HuH-7.5 (cell line): ENCODE results near the gene WSCD1.

ENCODE experiments used
- DNase-seq: peaks from one replicate; pipeline ENCODE4 v3.0.0; 2011; ENCODE audit warnings: low spot score

Gene WSCD1

DNA sequence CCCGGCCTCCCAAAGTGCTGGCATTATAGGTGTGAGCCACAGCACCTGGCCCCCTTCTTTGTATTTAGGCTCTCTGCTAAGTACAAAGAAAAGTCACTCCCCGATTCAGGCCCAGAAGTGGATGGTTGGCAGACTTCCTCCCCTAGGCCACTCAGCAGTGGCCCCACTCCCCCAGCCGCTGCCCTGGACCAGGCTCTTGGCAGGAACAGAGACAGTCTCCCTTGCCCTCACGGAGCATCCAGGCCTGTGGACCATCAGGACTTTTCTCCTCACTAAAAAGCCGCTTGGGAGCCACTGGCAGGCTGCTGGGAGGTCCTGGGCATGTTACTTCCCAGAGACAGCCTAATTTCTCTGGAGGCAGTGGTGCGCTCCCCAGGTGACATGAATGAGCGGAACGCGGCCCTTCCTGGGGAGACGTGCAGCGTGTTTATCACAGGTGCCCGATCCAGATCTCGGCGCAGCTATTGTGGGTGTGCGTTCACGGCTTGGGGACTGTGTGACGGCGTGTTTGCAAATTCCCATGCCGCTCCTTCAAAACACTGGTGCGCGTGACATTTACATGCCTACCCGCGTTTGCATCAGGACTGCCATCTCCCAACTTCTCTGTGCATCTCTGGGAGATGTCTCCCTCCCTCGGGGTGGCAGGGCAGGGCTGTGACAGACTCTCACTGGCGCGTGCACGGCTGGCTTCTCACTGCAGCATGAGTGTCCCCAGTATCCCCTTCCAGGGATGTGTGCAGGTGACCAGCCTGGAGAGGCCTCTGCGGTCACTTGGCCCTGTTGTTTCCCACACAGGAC lies 16.6 kb downstream of the WSCD1 start:
- DNase-seq: no peak

DNA sequence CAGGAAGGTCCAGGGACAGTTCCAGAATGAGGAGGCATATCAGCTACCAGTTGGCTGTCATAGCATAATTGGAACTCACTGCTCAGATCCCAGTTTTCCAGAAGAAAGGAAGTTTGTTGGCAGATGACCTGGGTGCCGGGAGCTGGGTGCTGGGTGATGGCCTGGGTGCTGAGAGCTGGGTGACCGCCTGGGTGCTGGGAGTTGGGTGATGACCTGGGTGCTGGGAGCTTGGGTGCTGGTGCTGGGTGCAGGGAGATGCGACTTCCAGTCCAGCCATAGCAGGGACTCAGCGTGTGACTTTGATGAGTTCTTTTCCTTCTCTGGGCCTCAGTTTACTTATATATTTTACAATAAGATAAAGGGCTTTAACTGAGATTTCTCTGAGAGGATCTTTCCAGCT lies 18.0 kb downstream of the WSCD1 start:
- DNase-seq: no peak

DNA sequence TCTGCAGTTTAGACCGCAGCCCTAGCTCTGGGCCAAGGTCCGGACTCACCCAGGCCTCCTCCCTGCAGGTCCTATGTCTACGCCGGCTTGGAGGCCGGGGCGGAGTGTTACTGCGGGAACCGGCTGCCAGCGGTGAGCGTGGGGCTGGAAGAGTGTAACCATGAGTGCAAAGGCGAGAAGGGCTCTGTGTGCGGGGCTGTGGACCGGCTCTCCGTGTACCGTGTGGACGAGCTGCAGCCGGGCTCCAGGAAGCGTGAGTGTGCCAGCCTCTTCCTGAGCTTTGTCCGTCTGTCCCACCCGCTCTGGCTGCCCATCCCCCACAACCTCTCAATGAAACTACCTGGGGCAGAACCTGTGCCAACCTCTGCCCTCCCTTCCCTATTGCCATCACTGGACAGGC lies 20.1 kb downstream of the WSCD1 start:
- no peak for DNase-seq

DNA sequence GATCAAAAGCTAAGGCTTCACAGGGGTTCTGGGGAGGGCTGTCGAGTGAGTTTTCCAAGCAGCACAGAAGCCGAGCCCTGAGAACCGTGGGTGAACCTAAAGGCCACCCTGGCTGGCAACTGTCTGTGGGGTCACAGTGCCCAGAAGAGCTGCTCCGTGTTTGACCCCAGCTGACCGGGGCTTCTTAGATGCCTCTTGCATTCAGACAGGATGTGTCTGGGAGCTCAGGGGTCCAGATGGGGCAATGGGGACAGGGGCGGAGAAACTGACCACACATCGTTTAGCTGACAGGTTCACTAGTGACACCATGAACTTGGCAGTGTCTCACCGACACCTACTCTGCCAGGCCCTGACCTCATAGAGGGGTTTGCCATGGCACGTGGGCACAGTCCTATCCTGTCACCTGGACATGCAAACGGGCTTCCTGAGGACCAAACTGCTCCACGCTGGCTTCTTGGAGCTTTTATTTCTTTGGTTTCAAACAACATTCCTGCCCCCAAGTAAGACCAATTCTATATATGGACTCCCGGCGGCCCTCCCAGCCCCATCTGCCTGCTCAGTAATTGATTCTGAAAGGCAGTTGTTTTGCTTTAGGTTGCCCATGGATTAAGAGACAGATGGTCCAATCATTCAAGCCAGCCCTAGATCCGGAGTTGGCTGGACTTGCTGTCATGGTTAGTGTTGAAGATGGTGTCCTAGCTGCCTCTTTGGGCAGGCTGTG lies 22.2 kb downstream of the WSCD1 start:
- no peak for DNase-seq

DNA sequence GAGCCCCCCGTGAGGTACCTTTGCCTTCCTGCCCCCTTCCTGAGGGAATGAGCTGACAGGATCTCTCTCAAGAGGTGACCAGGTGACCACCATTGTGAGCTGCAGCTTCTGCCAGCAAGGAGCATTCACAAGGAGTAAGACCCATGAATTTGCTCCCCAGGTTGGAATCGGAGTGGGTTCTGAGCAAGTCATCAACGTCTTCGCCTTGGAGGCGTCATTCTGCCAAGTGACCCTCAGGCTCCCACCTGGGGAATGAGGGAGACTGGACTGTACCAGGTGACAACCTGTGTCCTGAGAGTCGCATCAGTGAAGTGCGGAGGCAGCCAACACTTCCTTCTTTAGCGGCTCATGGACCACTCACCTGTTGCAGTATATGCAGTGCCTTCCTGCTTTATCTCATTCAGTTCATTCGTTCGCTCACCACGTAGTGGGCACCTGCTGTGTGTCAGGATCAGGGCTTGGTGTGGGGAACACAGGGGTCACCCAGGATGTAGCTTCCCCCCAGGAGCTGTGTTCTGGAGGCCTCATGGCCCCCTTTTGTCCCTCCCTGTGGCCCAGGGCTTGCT lies 22.8 kb downstream of the WSCD1 start:
- no peak for DNase-seq

DNA sequence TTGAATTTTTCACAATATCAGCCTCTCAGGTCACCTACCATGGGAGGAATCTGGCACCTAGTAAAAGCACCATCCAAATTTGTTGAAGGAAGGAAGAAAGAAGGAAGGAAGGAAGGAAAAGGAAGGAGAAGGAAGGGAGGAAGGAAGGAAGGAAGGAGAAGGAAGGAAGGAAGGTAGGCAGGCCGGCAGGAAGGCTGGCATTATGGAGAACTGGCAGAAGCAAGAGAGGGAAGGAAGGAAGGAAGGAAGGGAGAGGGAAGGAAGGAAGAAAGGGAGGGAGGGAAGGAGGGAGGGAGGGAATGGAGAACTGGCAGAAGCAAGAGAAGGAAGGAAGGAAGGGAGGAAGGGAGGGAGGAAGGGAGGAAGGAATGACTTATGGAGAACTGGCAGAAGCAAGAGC lies 24.3 kb downstream of the WSCD1 start:
- DNase-seq: no peak

DNA sequence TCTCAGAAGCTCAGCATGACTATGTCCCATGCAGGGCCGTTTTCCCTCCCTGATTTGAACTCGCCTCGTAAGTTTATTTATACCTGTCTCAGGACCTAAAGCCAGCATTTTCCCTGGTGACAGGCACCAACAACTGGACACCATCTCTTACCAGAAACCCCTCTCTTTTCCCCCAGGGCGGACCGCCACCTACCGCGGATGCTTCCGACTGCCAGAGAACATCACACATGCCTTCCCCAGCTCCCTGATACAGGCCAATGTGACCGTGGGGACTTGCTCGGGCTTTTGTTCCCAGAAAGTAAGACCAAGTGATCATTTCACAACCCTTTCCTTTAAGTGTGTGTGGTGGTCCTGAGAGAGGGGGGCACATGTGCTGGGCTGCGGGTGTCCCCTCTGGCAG lies 24.7 kb downstream of the WSCD1 start:
- DNase-seq: no peak

- no peak for DNase-seq
Observed at GRCh38 chr17:6095501-6095900, 25.3 kb downstream of the WSCD1 start.

GRCh38 chr17:6096201-6097004 lies 26.2 kb downstream of the WSCD1 start:
- no peak for DNase-seq

GRCh38 chr17:6097005-6097279 lies 26.8 kb downstream of the WSCD1 start:
- DNase-seq: no peak

DNA sequence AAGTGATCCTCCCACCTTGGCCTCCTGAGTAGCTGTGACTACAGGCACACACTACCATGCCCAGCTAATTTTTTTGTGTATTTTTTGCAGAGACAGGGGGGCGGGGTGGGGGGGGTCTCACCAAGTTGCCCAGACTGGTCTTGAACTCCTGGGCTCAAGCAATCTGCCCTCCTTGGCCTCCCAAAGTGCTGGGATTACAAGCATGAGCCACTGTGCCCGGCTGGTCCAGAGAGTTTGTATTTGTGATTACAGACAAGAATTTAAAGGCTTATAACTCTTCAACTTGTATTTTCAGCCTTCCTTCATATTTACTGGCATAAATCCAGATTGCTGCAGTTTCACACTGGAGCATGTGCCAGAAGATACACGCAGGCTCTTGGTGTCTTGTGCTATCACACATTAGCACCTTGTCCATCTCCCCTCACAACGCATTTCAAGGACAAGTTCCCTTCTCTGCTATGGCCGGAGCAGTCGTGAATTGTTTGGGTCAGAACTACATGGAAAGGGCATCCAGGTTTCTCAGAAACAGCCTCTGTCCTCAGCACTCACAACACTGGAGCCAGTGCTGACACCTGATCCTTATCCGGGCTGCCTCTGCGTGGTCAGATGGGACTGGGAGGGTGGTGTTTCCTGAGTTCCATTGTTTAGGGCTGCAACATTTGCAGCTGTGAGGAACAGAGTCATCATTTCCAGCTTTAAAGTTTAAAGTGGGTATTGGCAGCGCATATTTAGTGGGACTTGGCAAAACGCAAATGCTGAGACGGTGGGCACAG lies 28.1 kb downstream of the WSCD1 start:
- no peak for DNase-seq

DNA sequence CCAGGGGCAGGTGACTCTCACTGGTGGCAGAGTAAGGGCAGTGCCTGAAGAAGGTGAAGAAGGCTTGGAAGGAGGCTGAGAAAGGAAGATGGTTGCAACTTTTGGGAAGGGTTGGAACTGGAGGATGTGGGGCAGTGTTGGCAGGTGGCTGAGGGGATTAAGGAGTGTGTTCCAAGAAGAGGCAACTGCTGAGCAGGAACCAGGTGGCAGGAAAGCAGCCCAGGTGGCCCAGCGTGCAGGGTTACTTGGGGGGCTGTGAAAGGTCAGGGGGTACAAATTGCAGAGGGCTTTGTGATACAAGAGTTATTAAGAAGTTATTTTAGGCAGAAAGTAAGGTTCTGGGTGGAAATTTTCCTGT lies 28.6 kb downstream of the WSCD1 start:
- no peak for DNase-seq

GRCh38 chr17:6099492-6099891 lies 29.3 kb downstream of the WSCD1 start:
- no peak for DNase-seq

DNA sequence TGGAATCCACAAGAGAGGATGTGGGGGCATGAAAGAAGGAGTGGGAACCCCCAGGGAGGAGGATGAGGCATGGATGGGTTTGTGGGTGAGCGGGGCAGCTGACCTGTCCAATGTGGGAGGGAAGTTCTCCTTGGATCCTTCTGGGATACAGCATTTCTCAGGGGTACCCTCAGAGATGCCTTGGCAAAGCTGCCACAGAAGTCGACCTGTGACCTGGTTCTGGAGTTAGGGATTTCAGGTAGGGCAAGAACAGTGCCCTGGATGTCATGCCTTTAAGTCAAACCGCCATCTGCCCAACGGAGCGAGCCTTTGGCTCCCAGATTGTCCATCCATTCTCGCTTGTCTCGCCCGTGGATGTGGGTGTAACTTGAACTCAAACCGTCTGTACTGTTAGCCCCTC lies 30.0 kb downstream of the WSCD1 start:
- no peak for DNase-seq

DNA sequence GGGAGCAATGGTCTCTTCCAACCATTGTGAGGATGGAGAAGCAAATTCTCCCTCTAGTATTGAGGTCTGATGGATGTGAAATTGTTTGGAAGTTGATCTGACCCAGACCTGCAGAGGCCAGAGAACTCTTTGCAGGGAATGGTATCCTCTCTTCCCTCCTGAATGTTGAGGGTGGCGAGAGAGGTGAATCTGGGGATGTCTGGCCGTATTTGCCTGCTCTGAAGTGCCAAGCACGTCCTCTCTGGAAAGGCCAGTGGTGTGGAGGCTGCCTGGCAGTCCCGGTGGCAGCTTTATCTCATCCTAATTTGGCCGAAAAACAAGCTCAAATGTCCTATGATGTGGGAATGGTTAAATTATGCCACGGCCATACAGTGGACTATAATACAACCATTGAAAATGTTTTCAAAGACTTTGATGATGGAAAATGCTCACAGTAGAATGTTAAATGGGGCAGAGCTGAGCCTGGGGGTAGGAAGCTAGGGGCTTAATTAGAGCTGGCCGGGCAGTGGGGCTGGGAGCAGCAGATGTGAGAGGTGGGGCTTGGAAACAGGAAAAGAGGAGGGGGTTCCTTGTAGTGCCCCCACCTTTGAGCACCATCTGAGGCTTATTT lies 30.8 kb downstream of the WSCD1 start:
- DNase-seq: no peak

GRCh38 chr17:6101706-6102105 lies 31.5 kb downstream of the WSCD1 start:
- no peak for DNase-seq

GRCh38 chr17:6102615-6103014 lies 32.4 kb downstream of the WSCD1 start:
- DNase-seq: no peak

DNA sequence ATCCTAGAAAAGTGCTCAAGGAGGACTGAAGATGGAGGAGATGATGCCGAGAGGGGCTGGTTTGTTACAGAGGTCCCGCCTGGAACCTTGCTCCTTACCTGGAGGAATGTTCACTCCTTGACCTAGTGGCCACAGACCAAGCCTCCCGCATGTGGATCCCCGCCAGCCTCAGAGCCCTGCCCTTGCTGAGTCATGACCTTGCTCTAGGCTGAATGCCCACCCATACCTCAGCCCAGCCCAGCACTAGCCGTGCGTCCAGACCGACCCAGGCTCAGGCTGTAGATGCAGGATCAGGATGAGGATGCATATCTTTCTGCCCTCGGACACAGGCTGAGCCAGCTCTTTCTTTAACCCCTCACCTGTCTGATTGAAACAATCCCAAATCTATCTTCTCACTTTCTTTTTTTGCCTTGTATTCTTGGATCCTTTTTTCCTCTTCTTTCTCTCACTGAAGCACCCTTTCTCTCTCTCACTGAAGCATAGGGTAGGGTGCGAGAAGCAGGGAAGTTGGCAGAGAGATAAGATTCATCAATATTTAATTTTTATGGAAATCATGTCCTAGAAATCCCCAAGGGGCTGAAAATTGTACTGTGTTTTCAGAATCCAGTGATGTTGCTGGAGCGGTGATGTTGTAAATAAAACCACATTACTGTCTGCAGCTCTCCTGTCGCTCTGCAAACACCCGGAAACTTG lies 34.9 kb downstream of the WSCD1 start:
- DNase-seq: no peak

- DNase-seq: no peak
Observed at GRCh38 chr17:6105649-6106007, 35.4 kb downstream of the WSCD1 start.

- no peak for DNase-seq
Observed at GRCh38 chr17:6106212-6106611, 36.0 kb downstream of the WSCD1 start.

- DNase-seq: no peak
Observed at GRCh38 chr17:6107791-6108190, 37.6 kb downstream of the WSCD1 start.
